Measurements from ENCODE around the gene TFF2.

TFF2 gene

GRCh38 chr21:42370894-42371654 is 20.3 kb upstream of the TFF2 start:
- no peak overlapping the region for H3K4me2 ChIP-seq (ENCODE audit: low read length)
- TF ChIP-seq CTCF (IDR thresholded peaks at IDR 0.05): no peak
- H3K9ac ChIP-seq: no peak overlapping the region
- no peaks in the 10 kb centered on the region for H3K4me1 ChIP-seq
- H3K79me2 ChIP-seq: no peaks in the 10 kb centered on the region
- H3K36me3 ChIP-seq (ENCODE audit: control insufficient read depth, insufficient read depth, low read length): no peaks in the 10 kb centered on the region
- no peak overlapping the region for H3K27ac ChIP-seq
- no peaks in the 10 kb centered on the region for H3K27me3 ChIP-seq (ENCODE audit: control insufficient read depth, insufficient read depth, low read length)
- H3K4me3 ChIP-seq (ENCODE audit: low read depth, low read length): no peak overlapping the region
- H3K9me3 ChIP-seq (ENCODE audit: control insufficient read depth, low read length): no peaks in the 10 kb centered on the region
- no peak overlapping the region for H2AFZ ChIP-seq

- H3K27me3 ChIP-seq (ENCODE audit: control insufficient read depth, insufficient read depth, low read length): no peaks in the 10 kb centered on the region
Measured at GRCh38 chr21:42369821-42370220, 19.0 kb upstream of the TFF2 start.

GRCh38 chr21:42367367-42368165 is 16.8 kb upstream of the TFF2 start:
- H3K4me3 ChIP-seq (ENCODE audit: low read depth, low read length): no peak overlapping the region
- H3K9ac ChIP-seq: no peak overlapping the region
- H3K27me3 ChIP-seq (ENCODE audit: control insufficient read depth, insufficient read depth, low read length): no peaks in the 10 kb centered on the region
- no peak overlapping the region for H3K4me2 ChIP-seq (ENCODE audit: low read length)
- H3K79me2 ChIP-seq: no peaks in the 10 kb centered on the region
- H2AFZ ChIP-seq: no peak overlapping the region
- H3K4me1 ChIP-seq: no peaks in the 10 kb centered on the region
- TF ChIP-seq CTCF (IDR thresholded peaks at IDR 0.05): no peak
- H3K36me3 ChIP-seq (ENCODE audit: control insufficient read depth, insufficient read depth, low read length): no peaks in the 10 kb centered on the region
- no peak overlapping the region for H3K27ac ChIP-seq
- H3K9me3 ChIP-seq (ENCODE audit: control insufficient read depth, low read length): no peaks in the 10 kb centered on the region

More at GRCh38 chr21:42369821-42370220, 19.0 kb upstream of the TFF2 start:
- no peak overlapping the region for H2AFZ ChIP-seq
- no peak overlapping the region for H3K4me2 ChIP-seq (ENCODE audit: low read length)
- H3K9me3 ChIP-seq (ENCODE audit: control insufficient read depth, low read length): no peaks in the 10 kb centered on the region
- H3K36me3 ChIP-seq (ENCODE audit: control insufficient read depth, insufficient read depth, low read length): no peaks in the 10 kb centered on the region
- no peaks in the 10 kb centered on the region for H3K4me1 ChIP-seq
- H3K79me2 ChIP-seq: no peaks in the 10 kb centered on the region
- no peak overlapping the region for H3K4me3 ChIP-seq (ENCODE audit: low read depth, low read length)
- no peak overlapping the region for H3K9ac ChIP-seq
- TF ChIP-seq CTCF (IDR thresholded peaks at IDR 0.05): no peak
- H3K27ac ChIP-seq: no peak overlapping the region

GRCh38 chr21:42366292-42367010 is 15.7 kb upstream of the TFF2 start, which contains the start of gene TFF1:
TFF1 (minus strand) TSS chr21:42366535; CDS start chr21:42366495, 40 bp downstream.
- Histone ChIP-seq H3K4me2 (ENCODE audit: low read length) (no peak within 1 kb of the TSS), H3K4me3 (ENCODE audit: low read depth, low read length) (no peak within 1 kb of the TSS), H3K36me3 (ENCODE audit: control insufficient read depth, insufficient read depth, low read length) (no peaks in the 10 kb centered on the region), H3K27me3 (ENCODE audit: control insufficient read depth, insufficient read depth, low read length) (no peaks in the 10 kb centered on the region), H3K9ac (no peak within 1 kb of the TSS), H3K9me3 (ENCODE audit: control insufficient read depth, low read length) (no peaks in the 10 kb centered on the region), H3K27ac (no peak within 1 kb of the TSS), H3K4me1 (no peaks in the 10 kb centered on the region), H2AFZ (no peak within 1 kb of the TSS), H3K79me2 (no peaks in the 10 kb centered on the region)
- TF ChIP-seq CTCF (IDR thresholded peaks at IDR 0.05): no peak
